ENCODE data around the gene PRR3.

PRR3 gene

DNA sequence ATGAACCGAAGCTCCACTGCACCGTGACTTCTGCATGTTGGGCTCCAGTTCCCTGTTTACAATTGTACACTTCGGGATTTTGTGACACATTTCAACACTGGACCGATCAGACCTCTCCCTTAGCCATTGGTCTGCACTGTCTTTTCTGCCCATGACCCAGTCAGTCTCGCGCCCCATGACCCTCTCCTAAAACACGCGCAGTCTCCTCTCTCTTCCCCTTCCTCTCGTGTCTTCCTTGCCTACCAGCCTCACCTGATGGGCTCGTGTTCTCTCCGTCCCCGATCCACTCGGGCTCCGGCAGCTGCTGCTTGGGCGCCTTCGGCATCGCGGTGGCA is 13.6 kb downstream of the PRR3 start:
- DNase-seq (ENCODE audit: low read depth in 3 of 3, low spot score in 1 of 3): no peak

DNA sequence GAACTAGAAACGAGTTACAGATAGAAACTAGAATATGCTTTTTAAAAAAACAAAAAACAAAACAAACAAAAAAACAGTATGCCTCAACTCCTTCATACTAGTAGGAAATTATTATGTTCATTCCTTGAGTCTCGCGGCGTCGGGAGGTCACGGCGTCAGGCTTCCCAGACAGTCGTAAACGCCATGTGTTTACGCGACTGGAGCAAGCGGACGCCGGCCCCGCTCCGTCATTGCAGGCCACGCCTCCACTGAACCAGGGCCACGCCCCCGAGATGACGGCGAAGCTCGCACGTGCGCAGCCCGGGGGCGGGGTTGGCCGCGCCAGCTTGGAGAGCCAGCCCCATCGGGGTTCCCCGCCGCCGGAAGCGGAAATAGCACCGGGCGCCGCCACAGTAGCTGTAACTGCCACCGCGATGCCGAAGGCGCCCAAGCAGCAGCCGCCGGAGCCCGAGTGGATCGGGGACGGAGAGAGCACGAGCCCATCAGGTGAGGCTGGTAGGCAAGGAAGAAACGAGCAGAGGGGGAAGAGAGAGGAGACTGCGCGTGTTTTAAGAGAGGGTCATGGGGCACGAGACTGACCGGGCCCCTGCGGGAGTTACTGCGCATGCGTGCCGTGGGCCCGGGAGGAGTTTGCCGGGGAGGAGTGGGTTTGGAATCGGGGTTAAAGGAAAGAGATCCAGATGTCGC is 14.1 kb downstream of the PRR3 start, which contains the start of gene ABCF1:
TSS of gene ABCF1 (plus strand) at position 368 of the 687 bp plus-strand sequence. CDS start at position 414, 46 bp downstream.
- DNase-seq (ENCODE audit: low read depth in 3 of 3, low spot score in 1 of 3): peak; percentile 96 to 99 (median 99)

DNA sequence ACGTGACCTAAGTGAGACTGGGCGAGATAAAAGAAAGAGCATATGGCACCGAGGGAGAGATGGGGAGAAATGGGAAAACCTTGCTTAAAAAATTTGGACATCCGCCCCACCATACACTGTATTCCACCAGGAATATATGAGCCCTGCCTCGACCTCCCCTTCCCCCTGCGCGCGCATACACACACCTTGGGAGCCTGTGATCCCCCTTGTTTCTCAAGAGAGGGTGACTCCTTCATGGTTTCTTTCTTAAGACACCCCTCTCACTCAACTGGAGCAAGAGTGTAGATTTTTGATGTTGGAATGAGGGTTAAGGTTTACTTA is 14.6 kb downstream of the PRR3 start:
- no peak for DNase-seq (ENCODE audit: low read depth in 3 of 3, low spot score in 1 of 3)

DNA sequence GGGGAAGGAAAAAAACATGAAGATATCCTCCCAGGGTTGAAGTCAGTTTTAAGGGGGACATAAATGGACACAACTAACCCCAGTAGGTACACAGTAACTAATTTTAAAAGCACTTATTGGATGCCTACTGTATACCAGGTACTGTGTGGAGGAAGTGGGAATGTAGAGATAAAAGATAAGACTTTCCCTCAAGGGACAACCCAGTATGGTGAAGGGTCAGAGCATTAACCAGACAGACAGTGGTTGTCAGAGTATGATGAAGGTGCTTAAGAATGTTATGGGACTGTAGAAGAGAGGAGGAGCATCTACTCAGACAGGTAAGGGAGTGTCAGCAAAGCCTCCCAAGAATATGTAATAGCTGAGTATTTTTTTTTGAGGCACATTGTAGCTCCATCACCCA is 15.1 kb downstream of the PRR3 start:
- no peak for DNase-seq (ENCODE audit: low read depth in 3 of 3, low spot score in 1 of 3)

DNA sequence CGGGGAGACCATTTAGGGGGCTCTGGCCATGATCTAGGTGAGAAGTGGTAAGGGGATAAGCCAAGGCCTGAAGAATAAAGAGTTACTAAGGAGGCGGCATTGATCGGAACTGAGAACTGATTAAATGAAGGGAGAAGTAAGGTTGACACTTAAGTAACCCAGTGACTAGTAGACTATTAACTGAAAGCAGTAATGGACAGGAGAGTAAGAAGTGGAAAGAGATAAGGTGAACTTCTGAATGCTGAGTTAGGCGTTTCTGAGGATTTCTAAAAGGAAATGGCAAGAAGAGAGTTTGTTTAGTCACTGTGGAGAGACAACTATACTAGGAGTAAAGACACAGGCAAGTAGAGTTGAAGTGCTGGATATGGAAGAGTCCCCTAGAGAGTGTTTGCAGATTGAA is 16.0 kb downstream of the PRR3 start:
- no peak for DNase-seq (ENCODE audit: low read depth in 3 of 3, low spot score in 1 of 3)

DNA sequence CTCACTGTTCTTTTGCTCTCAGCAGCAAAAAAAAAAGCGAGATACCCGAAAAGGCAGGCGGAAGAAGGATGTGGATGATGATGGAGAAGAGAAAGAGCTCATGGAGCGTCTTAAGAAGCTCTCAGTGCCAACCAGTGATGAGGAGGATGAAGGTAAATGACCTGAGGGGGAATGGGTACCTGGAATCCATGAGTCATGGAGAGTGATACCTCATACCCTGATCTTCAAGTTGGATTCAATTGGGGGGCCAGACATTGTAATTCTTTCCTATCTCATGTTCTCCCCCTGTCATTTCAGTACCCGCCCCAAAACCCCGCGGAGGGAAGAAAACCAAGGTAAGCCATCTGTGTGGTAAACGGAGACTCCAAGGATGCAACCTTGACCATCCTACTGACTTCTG is 21.0 kb downstream of the PRR3 start:
- no peak for DNase-seq (ENCODE audit: low read depth in 3 of 3, low spot score in 1 of 3)

DNA sequence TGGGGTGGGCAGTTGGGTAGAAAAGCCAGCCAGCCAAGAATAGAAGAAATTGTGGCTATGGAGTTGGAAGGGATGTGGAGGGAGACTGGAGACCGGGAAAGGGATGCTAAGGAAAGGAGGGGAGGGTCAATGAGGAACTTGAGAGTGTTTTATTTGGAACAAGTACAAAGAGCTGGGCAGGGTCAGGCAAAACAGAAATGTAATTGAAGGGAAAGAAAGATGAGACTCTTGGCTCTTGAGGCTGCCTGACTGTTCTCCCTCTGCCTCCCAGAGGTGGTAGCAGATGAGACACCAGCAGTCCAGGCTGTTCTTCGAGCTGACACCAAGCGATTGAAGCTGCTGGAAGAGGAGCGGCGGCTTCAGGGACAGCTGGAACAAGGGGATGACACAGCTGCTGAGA is 26.8 kb downstream of the PRR3 start:
- DNase-seq (ENCODE audit: low read depth in 3 of 3, low spot score in 1 of 3): no peak

DNA sequence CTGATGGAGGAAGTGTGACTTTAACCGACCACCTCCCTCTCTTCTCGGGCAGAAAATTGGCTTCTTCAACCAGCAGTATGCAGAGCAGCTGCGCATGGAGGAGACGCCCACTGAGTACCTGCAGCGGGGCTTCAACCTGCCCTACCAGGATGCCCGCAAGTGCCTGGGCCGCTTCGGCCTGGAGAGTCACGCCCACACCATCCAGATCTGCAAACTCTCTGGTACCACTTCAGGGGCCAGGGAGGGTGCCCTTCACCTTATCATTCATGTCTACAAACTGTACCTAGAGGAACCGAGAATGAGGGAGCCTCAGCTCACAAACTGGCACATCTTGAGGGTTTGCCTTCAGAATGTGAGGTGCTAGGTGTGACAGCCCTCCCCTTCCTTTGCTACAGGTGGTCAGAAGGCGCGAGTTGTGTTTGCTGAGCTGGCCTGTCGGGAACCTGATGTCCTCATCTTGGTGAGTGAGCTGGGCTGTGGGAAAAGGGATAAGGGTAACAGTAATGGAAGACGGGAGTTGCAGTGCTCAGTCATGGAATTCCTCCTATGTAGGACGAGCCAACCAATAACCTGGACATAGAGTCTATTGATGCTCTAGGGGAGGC is 32.8 kb downstream of the PRR3 start:
- no peak for DNase-seq (ENCODE audit: low read depth in 3 of 3, low spot score in 1 of 3)

DNA sequence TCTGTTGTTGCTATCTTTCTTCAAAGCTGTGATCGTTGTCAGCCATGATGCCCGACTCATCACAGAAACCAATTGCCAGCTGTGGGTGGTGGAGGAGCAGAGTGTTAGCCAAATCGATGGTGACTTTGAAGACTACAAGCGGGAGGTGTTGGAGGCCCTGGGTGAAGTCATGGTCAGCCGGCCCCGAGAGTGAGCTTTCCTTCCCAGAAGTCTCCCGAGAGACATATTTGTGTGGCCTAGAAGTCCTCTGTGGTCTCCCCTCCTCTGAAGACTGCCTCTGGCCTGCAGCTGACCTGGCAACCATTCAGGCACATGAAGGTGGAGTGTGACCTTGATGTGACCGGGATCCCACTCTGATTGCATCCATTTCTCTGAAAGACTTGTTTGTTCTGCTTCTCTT is 33.4 kb downstream of the PRR3 start:
- no peak for DNase-seq (ENCODE audit: low read depth in 3 of 3, low spot score in 1 of 3)

DNA sequence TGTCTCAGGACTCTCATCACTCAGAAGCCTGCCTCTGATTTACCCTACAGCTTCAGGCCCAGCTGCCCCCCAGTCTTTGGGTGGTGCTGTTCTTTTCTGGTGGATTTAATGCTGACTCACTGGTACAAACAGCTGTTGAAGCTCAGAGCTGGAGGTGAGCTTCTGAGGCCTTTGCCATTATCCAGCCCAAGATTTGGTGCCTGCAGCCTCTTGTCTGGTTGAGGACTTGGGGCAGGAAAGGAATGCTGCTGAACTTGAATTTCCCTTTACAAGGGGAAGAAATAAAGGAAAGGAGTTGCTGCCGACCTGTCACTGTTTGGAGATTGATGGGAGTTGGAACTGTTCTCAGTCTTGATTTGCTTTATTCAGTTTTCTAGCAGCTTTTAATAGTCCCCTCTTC is 33.9 kb downstream of the PRR3 start:
- DNase-seq (ENCODE audit: low read depth in 3 of 3, low spot score in 1 of 3): no peak

DNA sequence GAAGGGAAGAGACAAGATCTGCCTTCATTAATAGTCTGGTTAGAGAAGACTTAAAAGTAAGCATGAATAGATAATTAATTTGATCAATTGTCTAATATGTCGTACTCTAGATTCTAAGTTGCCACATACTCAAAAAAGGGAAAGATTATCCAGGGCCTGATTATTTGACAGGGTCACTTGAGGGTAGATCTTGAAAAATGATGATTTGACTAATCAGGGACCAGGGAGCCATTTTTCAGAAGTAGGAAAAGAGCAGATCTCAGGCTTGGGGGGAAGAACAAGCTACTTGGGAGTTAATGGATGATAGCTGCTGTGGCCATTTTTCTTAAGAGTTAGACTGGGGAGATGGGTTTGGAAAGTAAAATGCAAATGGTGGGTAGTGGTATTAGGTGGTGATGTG is 35.2 kb downstream of the PRR3 start:
- DNase-seq (ENCODE audit: low read depth in 3 of 3, low spot score in 1 of 3): no peak

DNA sequence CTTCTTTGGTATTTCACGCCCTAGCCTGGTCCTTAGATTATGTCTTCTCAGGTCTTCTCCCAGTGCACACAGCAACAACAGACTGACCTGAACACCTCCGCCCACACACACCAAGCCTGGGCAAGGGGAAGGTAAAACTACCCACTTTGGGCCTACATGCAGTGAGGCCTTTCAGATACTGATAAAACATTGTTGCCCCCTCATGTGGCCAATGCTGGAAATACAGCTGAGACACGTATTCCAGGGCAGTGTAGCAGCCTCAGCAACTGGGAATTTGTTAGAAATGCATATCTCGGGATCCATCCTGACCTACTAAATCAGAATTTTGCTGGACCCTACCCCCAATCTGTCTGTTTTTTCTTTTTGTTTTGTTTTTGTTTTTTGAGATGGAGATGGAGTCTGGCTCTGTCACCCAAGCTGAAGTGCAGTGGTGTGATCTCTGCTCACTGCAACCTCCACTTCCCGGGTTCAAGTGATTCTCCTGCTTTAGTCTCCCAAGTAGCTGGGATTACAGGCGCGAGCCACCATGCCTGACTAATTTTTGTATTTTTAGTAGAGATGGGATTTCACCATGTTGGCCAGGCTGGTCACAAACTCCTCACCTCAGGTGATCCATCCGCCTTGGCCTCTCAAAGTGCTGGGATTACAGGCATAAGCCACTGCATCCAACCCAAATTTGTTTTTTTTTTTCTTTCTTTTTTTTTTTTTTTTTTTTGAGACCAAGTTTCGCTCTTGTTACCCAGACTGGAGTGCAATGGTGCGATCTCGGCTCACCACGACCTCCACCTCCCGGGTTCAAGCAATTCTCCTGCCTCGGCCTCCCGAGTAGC is 40.4 kb downstream of the PRR3 start:
- DNase-seq (ENCODE audit: low read depth in 3 of 3, low spot score in 1 of 3): peak; percentile 51 to 68 (median 51)

DNA sequence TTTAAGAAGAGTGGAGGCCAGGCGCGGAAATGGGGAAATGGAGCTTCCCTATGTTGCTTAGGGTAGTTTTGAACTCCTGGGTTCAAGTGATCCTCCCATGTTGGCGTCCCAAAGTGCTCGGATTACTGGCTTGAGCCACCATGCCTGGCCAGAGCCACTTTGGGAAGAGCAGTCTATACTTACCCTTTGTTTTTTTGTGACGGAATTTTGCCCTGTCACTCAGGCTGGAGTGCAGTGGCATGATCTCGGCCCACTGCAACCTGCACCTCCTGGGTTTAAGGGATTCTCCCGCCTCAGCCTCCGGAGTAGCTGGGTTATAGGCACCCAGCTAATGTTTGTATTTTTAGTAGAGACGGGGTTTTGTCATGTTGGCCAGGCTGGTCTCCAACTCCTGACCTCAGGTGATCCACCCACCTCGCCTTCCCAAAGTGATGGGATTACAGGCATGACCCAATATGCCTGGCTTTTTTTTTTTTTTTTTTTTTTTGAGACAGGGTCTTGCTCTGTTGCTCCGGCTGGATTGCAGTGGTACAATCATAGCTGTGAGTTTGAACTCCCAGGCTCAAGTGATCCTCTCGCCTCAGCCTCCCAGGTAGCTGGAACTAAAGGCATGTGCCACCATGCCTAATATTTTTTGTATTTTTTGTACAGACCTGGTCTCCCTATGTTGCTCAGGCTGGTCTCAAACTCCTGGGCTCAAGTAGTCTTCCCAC is 42.0 kb downstream of the PRR3 start:
- no peak for DNase-seq (ENCODE audit: low read depth in 3 of 3, low spot score in 1 of 3)

DNA sequence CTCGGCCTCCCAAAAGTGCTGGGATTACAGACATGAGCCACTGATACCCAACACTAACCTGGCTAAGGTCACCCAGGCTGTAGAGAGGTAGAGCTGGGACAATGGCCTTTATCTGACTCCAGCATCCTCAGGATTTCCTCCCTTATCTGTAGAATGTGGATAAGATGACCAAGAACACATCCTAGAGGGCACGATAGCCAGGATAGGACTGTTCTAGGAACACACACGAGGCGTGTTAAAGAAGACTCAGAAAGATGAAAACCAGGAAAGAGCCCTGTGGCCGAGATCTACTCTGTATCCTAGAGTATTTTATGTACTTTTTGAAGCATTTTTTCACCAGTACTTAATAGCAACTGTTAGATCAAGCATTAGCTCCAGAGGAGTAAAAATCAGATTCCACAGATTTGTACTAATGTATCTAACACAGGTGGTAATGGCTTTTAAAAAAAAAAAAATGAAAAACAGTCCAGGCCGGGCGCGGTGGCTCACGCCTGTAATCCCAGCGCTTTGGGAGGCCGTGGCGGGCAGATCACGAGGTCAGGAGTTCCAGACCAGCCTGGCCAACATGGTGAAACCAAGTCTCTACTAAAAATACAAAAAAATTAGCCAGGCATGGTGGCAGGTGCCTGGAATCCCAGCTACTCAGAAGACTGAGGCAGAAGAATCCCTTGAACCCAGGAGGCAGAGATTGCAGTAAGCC is 42.7 kb downstream of the PRR3 start:
- no peak for DNase-seq (ENCODE audit: low read depth in 3 of 3, low spot score in 1 of 3)

DNA sequence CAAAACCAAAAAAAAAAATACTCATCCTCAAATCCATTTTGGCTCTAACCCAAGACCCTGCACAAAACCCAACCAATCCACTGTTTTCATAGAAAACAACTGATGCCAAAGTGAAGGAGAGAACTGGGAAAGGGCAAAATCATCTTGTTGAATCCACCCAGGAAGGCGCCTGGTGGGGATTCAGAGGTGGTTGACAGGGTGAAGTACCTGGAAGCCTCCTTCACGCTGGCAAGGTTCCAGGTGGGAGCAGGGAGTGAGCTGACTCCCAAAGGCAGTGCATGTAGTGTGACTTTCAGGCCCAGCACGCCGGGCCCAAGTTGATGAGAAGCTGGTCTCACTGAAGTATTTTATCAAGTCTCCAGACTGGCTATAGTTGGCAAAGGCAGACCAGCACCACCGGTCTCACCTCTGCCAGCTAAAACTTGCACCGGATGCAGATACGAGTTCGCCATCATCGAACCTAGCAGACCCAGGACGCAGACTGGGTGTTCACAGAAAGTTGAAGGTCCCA is 43.4 kb downstream of the PRR3 start:
- no peak for DNase-seq (ENCODE audit: low read depth in 3 of 3, low spot score in 1 of 3)

DNA sequence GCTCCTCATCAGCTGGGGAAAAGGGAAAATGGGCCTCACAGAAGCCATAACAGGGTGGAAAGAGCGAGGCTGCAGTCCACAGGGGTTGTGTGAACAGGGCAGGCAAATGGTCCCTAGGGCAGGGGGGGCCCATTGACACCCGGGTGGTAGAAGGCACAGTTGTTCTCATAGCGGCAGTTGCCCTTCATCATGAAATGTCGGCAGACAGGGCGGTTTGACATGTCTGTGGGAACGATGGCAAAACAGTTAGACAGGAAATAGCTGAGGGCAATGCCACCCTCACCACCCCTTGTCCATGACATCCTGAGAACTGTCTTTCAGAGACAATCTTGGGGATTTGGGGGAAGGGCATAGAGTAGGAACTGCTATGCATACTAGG is 44.3 kb downstream of the PRR3 start:
- DNase-seq (ENCODE audit: low read depth in 3 of 3, low spot score in 1 of 3): no peak

DNA sequence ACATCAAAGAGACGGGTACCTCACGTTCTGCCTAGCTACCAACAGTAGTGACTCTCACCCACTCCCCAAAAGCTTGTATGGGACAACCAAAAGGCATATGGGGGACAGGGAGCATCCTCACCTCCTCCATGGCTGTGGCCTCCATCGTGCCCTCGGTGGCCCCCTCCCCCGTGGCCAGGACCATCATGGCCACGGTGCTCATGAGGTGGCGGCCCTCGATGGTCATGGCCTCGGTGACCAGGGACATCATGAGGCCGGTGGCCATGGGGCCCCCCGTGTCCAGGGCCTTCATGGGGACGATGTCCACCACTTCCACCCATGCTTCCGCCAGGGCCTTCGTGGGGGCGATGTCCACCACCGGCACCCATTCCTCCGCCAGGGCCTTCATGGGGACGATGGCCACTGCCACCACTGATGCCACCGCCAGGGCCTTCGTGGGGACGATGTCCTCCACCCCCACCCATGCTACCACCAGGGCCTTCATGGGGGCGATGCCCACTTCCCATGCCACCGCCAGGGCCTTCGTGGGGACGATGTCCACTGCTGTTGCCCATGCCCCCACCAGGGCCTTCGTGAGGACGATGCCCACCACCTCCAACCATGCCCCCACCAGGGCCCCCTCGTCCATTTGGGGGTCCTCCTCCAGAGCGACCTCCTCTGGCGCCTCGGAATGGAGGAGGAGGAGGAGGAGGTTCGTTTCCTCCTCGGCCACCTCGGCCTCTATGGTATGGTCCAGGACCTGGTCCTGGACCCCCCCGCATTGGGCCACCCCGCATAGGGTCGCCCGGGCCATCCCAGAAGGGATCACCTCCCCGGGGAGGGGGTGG is 44.9 kb downstream of the PRR3 start:
- no peak for DNase-seq (ENCODE audit: low read depth in 3 of 3, low spot score in 1 of 3)

DNA sequence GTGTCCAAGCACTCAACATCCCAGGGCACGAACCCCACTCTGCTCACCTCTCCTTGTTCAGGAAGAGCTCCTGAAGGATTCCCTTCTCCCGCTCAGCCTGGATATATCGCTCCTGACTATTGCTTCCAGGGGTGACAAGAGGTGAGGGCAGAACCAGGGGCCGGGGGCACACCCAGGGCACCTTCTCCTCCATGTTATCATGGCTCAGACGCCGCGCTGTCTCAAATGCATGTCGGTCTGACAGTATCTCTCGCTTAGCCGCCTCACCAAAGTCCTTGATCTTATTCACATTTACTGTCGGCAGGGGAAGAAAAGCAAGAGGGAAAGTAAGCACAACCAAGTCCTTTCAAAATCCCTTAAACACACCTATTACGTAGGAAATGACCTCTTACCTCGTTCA is 46.9 kb downstream of the PRR3 start:
- no peak for DNase-seq (ENCODE audit: low read depth in 3 of 3, low spot score in 1 of 3)

DNA sequence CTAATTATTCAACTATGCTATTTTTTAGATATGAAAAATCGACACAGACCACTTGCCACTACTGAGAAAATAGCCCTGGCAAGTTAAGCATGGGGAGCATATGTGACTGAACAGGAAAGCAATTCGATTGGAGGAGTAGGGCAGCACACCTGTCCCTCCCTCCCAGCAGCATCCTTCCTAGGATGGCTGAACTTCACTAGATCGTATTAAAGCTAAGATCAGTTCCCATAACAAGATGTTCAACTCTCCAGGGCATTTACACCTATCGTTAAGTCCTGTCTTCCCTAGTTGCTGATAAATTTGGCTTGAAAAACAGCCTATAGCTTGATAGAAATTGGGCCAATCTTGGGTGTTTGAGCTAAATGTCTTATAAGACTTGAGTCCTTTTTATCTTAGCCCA is 53.0 kb downstream of the PRR3 start:
- DNase-seq (ENCODE audit: low read depth in 3 of 3, low spot score in 1 of 3): no peak

DNA sequence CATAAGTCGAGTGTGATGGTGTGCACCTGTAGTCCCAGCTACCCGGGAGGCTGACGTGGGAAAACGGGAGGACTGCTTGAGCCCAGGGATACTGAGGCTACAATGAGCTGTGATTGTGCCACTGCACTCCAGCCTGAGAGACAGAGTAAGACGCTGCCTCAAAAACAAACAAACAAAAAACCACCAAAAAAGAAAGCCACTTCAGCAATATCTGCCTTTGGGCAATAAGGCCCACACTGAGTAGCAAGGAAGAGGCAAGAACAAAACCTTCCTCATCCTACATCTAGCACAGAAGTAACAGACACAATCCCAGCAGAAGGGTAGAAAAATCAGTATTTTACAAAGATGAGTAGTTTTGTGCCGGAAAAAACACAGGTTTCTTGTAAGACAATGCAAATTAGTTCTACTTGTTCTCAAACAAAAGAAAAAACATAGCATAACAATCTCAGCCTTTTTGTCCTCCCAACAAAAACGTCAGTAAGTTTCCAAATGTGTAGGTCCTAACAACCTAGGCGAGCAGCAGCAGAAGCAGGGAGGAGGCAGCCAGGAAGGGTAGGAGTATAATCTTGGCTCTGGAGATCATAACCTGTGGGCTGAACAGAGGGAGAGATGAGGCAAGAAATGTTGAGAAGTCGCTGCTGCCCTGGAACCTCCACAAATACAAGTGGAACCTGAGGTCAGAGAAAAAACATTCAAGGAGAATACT is 54.2 kb downstream of the PRR3 start:
- DNase-seq (ENCODE audit: low read depth in 3 of 3, low spot score in 1 of 3): no peak

All from stimulated activated CD4-positive, alpha-beta T cell treated with anti-CD3 and anti-CD28 coated beads, TNF-alpha, amount 100 ng/mL, for 1 hour (primary cell).